ENCODE data around the gene TFAP2D. TPM values are rescaled to one million over a fixed set of nuclear protein-coding genes. Genes with fewer than 3 reads are reported as not detected.

The TFAP2D gene
- total and polyA plus RNA-seq, 3 experiments from 2014 or later, result 0.16 TPM; not detected in 2

DNA sequence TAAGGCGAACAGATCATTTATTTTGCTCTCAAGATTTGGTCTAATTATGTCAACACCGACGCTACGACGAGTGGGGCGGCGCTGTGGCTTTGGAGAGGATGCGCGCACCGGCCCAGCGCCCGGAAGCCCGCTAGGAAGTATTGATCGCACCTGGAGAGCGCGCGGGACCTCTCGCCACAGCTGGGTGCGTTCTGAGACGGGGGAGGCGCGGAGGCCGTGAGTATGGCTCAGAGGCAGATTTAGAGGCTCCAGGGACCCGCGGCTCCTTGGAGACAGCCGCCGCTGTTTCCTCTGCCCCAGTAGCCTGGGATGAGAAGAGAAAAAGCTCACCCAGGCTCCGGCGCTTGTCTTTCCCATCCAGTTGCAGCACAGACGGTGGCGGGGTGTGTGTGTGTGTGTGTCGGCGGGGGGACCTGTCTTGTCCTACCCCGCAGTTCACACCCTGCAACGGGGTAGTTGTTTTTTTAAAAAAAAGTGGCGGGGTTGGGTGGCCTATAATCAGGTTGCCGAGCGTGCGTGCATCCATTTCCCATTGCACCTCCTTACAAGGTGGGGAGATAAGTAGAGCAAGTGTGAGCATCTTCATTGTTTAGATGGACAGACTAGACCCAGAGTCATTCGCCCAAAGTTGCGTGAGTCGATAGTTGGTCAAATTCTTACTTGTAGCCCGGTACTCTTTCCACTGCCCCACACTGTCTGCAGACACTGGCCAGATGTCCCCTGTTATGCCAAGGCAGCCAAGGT is 11.2 kb downstream of the TFAP2D start:
- Mint-ChIP-seq H3K27ac (no peak overlapping the region), H3K4me1 (no peaks in the 10 kb centered on the region), H3K9me3 (peaks cover 15 to 31% (median 19%) of the 10 kb centered on the region in 5 donors), H3K4me3 (peak overlapping the region in 3 of 7 donors; percentile 8 to 34 (median 13)), H3K27me3 (peaks cover 33 to 42% of the 10 kb centered on the region in 2 donors), H3K36me3 (no peaks in the 10 kb centered on the region)
- POLR2A ChIA-PET, result no interaction called here
- no peak for DNase-seq
- CTCF ChIA-PET, result no interaction called here
- Histone ChIP-seq H3K27ac (ENCODE audit: low read depth, low read length) (no peak overlapping the region), H3K9me3 (ENCODE audit: low read length) (no peaks in the 10 kb centered on the region), H3K4me1 (ENCODE audit: insufficient read depth, low read length) (no peaks in the 10 kb centered on the region), H3K4me3 (ENCODE audit: low read length) (no peak overlapping the region), H3K27me3 (ENCODE audit: insufficient read depth, low read length, poor library complexity, severe bottlenecking) (no peaks in the 10 kb centered on the region), H3K36me3 (ENCODE audit: insufficient read depth, low read length) (no peaks in the 10 kb centered on the region)

GRCh38 chr6:50734488-50734887 is 21.2 kb downstream of the TFAP2D start:
- Mint-ChIP-seq H3K27me3 (no peaks in the 10 kb centered on the region), H3K9me3 (peaks cover 3 to 14% (median 5%) of the 10 kb centered on the region in 5 donors), H3K4me1 (no peaks in the 10 kb centered on the region), H3K4me3 (no peak overlapping the region), H3K27ac (no peak overlapping the region), H3K36me3 (no peaks in the 10 kb centered on the region)
- Histone ChIP-seq H3K4me3 (ENCODE audit: low read length) (no peak overlapping the region), H3K27ac (ENCODE audit: low read depth, low read length) (no peak overlapping the region), H3K27me3 (ENCODE audit: insufficient read depth, low read length, poor library complexity, severe bottlenecking) (no peaks in the 10 kb centered on the region), H3K9me3 (ENCODE audit: low read length) (no peaks in the 10 kb centered on the region), H3K36me3 (ENCODE audit: insufficient read depth, low read length) (no peaks in the 10 kb centered on the region), H3K4me1 (ENCODE audit: insufficient read depth, low read length) (no peaks in the 10 kb centered on the region)
- no peak for DNase-seq
- POLR2A ChIA-PET, result no interaction called here
- CTCF ChIA-PET, result no interaction called here

DNA sequence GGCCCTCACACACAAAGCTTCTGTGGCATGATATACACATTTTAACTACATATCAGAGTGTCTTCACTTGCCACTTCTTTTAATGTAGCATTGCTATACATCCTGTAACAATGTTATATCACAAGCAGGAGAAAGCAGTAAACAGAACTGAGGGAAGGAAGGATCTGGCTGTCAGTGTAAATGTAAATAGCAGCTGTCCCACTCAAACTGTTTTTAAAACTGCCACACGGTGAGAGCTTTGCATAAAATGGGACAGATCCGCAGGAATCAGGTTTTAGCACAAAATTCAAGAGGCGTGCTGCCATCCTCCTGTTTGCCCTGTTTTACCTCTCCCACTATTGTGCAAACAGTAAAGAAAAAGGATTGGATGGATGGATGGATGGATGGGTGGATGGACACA is 28.8 kb downstream of the TFAP2D start:
- Histone ChIP-seq H3K27me3 (ENCODE audit: insufficient read depth, low read length, poor library complexity, severe bottlenecking) (no peaks in the 10 kb centered on the region), H3K9me3 (ENCODE audit: low read length) (no peaks in the 10 kb centered on the region), H3K27ac (ENCODE audit: low read depth, low read length) (no peak overlapping the region), H3K36me3 (ENCODE audit: insufficient read depth, low read length) (no peaks in the 10 kb centered on the region), H3K4me3 (ENCODE audit: low read length) (no peak overlapping the region), H3K4me1 (ENCODE audit: insufficient read depth, low read length) (no peaks in the 10 kb centered on the region)
- Mint-ChIP-seq H3K9me3 (peaks cover 2 to 12% (median 7%) of the 10 kb centered on the region in 5 donors), H3K4me1 (no peaks in the 10 kb centered on the region), H3K27ac (no peak overlapping the region), H3K36me3 (no peaks in the 10 kb centered on the region), H3K27me3 (no peaks in the 10 kb centered on the region), H3K4me3 (no peak overlapping the region)
- CTCF ChIA-PET, result no interaction called here
- no peak for DNase-seq
- POLR2A ChIA-PET, result no interaction called here

DNA sequence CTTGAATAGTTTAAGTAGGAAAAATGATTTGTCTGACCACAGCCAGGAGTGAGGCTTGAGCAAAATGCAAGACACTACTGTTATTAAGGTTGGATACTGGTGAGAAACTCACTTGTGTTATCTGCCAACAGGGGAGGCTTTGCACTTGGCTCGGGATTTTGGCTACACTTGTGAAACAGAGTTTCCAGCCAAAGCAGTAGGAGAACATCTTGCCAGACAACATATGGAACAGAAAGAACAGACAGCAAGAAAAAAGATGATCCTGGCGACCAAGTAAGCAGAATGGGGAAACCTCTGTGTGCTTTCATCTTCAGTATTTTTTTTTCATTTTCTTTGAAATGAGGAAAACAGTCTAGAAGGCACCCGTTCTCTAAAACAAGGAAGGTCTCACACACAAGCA is 31.6 kb downstream of the TFAP2D start:
- no peak for DNase-seq
- Mint-ChIP-seq H3K4me1 (no peaks in the 10 kb centered on the region), H3K9me3 (peaks cover 2 to 7% (median 4%) of the 10 kb centered on the region in 5 donors), H3K36me3 (no peaks in the 10 kb centered on the region), H3K27ac (no peak overlapping the region), H3K4me3 (no peak overlapping the region), H3K27me3 (no peaks in the 10 kb centered on the region)
- Histone ChIP-seq H3K4me1 (ENCODE audit: insufficient read depth, low read length) (no peaks in the 10 kb centered on the region), H3K27me3 (ENCODE audit: insufficient read depth, low read length, poor library complexity, severe bottlenecking) (no peaks in the 10 kb centered on the region), H3K27ac (ENCODE audit: low read depth, low read length) (no peak overlapping the region), H3K36me3 (ENCODE audit: insufficient read depth, low read length) (no peaks in the 10 kb centered on the region), H3K4me3 (ENCODE audit: low read length) (no peak overlapping the region), H3K9me3 (ENCODE audit: low read length) (no peaks in the 10 kb centered on the region)
- ChIA-PET POLR2A (no interaction called here), CTCF (no interaction called here)

DNA sequence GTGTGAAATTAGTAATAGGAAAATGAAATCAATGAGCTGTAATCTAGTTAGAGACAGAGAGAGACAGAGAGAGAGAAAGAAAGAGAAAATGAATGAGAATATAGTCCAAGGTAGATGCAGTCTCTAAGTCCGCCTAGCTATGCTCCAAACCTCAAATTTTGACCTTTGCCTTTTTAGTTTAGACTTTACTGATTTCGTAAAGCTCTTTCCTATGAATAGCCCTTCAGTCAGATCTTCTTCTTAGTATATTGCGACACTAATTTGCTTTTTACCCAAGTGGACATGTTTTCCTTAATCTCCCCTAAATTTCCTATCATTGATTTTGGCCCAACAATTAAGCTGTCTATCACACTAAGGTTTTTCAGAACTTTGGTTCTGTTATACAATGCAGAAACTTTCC is 49.5 kb downstream of the TFAP2D start:
- Mint-ChIP-seq H3K36me3 (no peaks in the 10 kb centered on the region), H3K4me3 (no peak overlapping the region), H3K9me3 (peaks cover 0 to 20% (median 6%) of the 10 kb centered on the region in 5 donors), H3K27me3 (no peaks in the 10 kb centered on the region), H3K4me1 (no peaks in the 10 kb centered on the region), H3K27ac (no peak overlapping the region)
- Histone ChIP-seq H3K4me3 (ENCODE audit: low read length) (no peak overlapping the region), H3K9me3 (ENCODE audit: low read length) (no peaks in the 10 kb centered on the region), H3K27me3 (ENCODE audit: insufficient read depth, low read length, poor library complexity, severe bottlenecking) (no peaks in the 10 kb centered on the region), H3K4me1 (ENCODE audit: insufficient read depth, low read length) (no peaks in the 10 kb centered on the region), H3K36me3 (ENCODE audit: insufficient read depth, low read length) (no peaks in the 10 kb centered on the region), H3K27ac (ENCODE audit: low read depth, low read length) (no peak overlapping the region)
- CTCF ChIA-PET, result no interaction called here
- POLR2A ChIA-PET, result no interaction called here
- no peak for DNase-seq

DNA sequence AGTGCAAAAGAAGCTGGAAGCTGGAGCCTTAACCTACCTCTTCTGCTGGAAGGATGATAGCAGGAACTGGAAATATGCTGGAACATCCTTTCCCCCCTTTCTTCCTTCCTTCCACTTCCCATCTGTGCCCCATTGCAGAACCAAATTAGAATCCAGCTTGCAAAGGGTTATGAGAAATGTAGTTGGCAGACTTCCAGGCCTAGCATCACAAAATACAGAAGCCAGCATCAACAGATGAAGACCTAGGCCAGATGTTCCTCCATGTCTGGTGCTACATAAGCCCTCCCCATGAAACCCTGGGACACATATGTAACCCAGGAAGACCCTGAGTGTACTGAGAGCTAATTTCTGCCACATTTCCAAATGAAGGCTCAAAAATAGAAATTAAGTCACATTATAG is 65.4 kb downstream of the TFAP2D start:
- no peaks in the 10 kb centered on the region for H3K27me3 ChIP-seq (ENCODE audit: insufficient read depth, low read length, poor library complexity, severe bottlenecking)
- no peaks in the 10 kb centered on the region for H3K36me3 ChIP-seq (ENCODE audit: insufficient read depth, low read length)
- ChIA-PET POLR2A (no interaction called here), CTCF (no interaction called here)
- no peaks in the 10 kb centered on the region for H3K9me3 ChIP-seq (ENCODE audit: low read length)
- Mint-ChIP-seq H3K27ac (no peak overlapping the region), H3K27me3 (no peaks in the 10 kb centered on the region), H3K36me3 (no peaks in the 10 kb centered on the region), H3K4me1 (no peaks in the 10 kb centered on the region), H3K4me3 (no peak overlapping the region), H3K9me3 (peaks cover 0 to 5% (median 0%) of the 10 kb centered on the region in 5 donors)
- H3K4me3 ChIP-seq (ENCODE audit: low read length), result no peak overlapping the region
- no peaks in the 10 kb centered on the region for H3K4me1 ChIP-seq (ENCODE audit: insufficient read depth, low read length)
- no peak overlapping the region for H3K27ac ChIP-seq (ENCODE audit: low read depth, low read length)
- no peak for DNase-seq

- ChIA-PET CTCF (no interaction called here), POLR2A (no interaction called here)
- no peak for DNase-seq
- no peak overlapping the region for H3K4me3 Mint-ChIP-seq
- H3K27me3 Mint-ChIP-seq, result no peaks in the 10 kb centered on the region
- Histone ChIP-seq H3K4me1 (ENCODE audit: insufficient read depth, low read length) (no peaks in the 10 kb centered on the region), H3K9me3 (ENCODE audit: low read length) (no peaks in the 10 kb centered on the region), H3K4me3 (ENCODE audit: low read length) (no peak overlapping the region), H3K27ac (ENCODE audit: low read depth, low read length) (no peak overlapping the region), H3K36me3 (ENCODE audit: insufficient read depth, low read length) (no peaks in the 10 kb centered on the region), H3K27me3 (ENCODE audit: insufficient read depth, low read length, poor library complexity, severe bottlenecking) (no peaks in the 10 kb centered on the region)
- H3K36me3 Mint-ChIP-seq, result no peaks in the 10 kb centered on the region
- peaks cover 0 to 5% (median under 1%) of the 10 kb centered on the region in 5 donors for H3K9me3 Mint-ChIP-seq
- H3K4me1 Mint-ChIP-seq, result no peaks in the 10 kb centered on the region
- H3K27ac Mint-ChIP-seq, result no peak overlapping the region
Observed at GRCh38 chr6:50780382-50780781, 67.1 kb downstream of the TFAP2D start.

- no peaks in the 10 kb centered on the region for H3K36me3 Mint-ChIP-seq
- Histone ChIP-seq H3K27me3 (ENCODE audit: insufficient read depth, low read length, poor library complexity, severe bottlenecking) (no peaks in the 10 kb centered on the region), H3K36me3 (ENCODE audit: insufficient read depth, low read length) (no peaks in the 10 kb centered on the region), H3K9me3 (ENCODE audit: low read length) (no peaks in the 10 kb centered on the region), H3K27ac (ENCODE audit: low read depth, low read length) (no peak overlapping the region), H3K4me1 (ENCODE audit: insufficient read depth, low read length) (no peaks in the 10 kb centered on the region), H3K4me3 (ENCODE audit: low read length) (no peak overlapping the region)
- no peak overlapping the region for H3K27ac Mint-ChIP-seq
- CTCF ChIA-PET, result no interaction called here
- H3K9me3 Mint-ChIP-seq, result peaks cover 0 to 3% (median 0%) of the 10 kb centered on the region in 5 donors
- no peak overlapping the region for H3K4me3 Mint-ChIP-seq
- H3K27me3 Mint-ChIP-seq, result no peaks in the 10 kb centered on the region
- DNase-seq, result no peak
- no peaks in the 10 kb centered on the region for H3K4me1 Mint-ChIP-seq
- POLR2A ChIA-PET, result no interaction called here
Observed at GRCh38 chr6:50785921-50786320, 72.6 kb downstream of the TFAP2D start.
